ENCODE data around the gene PWP2.
"Not testable (repeated sequence)": the region's sequence is repeated elsewhere in the genome, so short reads cannot be mapped to it uniquely, and the experiment has no call there.

The PWP2 gene

DNA sequence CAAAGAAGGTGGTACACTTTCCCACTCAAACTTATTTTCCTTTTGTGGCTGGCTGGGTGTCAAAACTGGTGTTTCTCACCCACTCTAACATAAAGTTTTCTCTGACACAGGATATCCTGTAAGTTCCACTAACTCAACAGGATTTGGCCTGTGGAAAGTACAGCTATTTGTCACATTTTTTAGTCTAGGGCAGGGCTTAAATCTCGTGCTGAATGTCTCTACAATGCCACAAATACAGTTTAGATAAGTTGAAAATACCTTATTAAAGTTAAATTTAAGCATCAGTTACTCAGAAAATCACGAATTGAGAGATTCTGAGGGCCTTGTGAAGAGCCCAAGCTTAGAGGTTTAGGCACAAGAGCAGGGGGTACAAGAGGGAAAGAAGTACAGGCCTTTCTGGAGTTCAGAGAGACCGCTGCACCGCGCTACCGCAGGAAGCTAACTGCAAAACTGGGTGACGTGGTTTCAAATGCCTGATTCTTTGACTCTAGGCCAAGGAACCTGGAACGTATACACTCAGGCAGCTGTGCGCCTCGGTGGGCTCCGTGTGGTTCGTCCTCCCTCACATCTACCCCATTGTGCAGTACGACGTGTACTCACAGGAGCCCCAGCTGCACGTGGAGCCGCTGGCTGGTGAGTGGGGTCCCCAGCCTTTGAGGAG, 23.4 kb upstream of the PWP2 start:
- no peak for DNase-seq (ENCODE audit: low spot score)

DNA sequence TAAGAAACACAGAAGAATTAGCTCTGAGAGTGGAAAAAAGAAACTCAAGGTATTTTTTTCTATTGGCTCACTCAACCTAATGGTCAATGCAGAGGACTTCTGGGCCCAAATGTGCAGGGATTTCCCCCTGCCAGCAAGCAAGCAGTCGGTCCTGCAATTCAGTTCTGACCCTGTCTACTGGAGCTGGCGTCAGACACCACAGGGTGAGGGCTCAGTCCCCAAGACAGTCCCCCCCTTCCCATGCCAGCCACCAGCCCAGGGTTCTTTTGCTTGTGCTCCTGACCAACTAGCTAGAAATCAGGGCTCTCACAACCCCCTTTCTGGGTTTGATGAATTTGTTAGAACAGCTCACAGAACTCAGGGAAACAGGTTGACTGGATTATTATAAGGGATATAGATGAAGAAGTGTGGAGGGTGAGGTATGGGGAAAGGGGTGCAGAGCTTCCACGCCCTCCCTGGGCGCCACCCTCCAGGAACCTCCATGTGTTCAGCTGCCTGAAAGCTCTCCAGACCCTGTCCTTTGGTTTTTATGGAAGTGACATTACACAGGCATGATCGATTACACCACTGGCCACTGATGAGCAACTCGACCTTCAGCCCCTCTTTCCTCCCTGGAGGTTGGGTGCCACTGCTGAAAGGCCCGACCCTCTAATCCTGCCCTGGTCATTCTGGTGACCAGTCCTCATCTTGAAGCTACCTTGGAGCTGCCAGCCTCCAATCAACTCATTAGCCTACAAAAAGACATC, 22.5 kb upstream of the PWP2 start:
- no peak for DNase-seq (ENCODE audit: low spot score)

- no peak for DNase-seq (ENCODE audit: low spot score)
These were observed 21.5 kb upstream of the PWP2 start for GRCh38 chr21:44085491-44086321.

DNA sequence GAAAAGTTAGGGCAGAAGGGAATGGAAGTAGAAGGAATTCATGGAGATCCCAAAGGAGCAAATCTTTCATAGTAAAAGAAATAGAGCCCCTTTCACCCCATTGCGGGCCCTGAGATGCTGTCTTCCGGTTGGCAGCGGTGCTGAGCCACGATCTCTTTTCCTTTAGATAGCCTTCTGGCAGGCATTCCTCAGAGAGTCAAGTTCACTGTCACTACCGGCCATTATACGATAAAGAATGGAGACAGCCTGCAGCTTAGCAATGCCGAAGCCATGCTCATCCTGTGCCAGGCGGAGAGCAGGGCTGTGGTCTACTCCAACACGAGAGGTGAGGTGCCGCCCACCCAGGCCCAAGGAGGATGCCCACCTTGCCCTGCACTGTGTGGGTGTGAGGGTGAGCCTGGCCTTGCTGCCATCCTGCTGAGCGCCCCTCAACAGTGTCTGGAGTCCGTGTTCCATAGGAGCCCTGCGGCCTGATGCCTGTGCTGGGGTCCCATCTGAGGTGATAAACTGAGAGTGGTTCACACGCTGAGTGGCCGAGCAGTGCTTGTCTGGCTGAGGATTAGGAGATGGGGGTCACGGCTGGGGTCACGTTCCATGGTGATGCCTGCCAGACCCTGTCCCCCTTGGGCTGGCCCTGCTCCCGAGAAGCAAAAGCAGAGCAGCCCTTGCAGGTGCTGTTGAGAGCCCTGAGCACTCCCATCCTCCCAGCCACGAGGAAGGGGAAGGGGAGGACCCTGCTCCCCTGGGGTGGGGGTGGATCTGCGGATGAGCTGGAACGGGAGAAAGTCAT, 20.4 kb upstream of the PWP2 start:
- DNase-seq (ENCODE audit: low spot score): no peak

GRCh38 chr21:44087426-44088400, 19.5 kb upstream of the PWP2 start:
- DNase-seq (ENCODE audit: low spot score): no peak

- DNase-seq (ENCODE audit: low spot score): no peak
These were observed 18.8 kb upstream of the PWP2 start for GRCh38 chr21:44088401-44088780.

- DNase-seq (ENCODE audit: low spot score): peak; percentile 54
These were observed 17.9 kb upstream of the PWP2 start for GRCh38 chr21:44089001-44089911.

DNA sequence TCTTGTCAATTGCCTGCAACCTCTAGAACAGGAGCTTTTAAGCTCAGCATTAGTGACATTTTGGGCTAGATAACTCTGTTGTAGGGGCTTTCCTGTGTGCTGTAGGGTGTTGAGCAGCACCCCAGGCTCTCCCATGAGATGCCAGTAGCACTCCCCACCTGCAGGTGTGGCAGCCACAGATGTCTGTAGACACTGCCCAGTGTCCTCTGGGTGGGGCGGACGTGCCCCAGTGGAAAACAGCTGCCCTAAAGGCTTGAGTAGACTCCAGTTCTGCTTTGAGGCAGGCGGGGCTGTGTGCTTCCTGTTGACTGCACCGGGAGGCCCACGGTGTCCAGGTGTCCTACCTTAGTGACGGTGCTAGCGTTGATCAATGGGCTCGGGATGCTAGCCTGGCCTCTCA, 16.9 kb upstream of the PWP2 start:
- DNase-seq (ENCODE audit: low spot score): peak; percentile 38

- DNase-seq (ENCODE audit: low spot score): no peak
These were observed 15.0 kb upstream of the PWP2 start for GRCh38 chr21:44092211-44092610.

DNA sequence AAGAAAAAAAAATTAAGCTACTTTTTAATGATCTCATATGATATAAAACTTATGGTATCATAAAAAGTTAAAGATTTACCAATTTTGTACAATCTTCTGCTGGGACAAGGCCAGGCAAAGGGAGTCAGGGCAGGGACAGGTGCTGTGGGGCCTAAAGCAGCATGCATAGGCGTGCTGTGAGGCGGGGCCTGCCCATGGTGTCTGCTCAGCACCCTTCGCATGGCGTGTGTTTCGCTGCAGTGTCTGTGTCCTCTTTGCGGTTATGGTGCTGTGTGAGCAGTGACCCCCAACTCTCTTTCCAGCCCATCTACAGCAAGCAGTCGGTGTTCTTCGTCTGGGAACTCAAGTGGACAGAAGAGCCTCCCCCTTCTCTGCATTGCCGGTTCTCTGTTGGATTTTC, 13.4 kb upstream of the PWP2 start:
- no peak for DNase-seq (ENCODE audit: low spot score)

- no peak for DNase-seq (ENCODE audit: low spot score)
These were observed 12.4 kb upstream of the PWP2 start for GRCh38 chr21:44094832-44095231.

DNA sequence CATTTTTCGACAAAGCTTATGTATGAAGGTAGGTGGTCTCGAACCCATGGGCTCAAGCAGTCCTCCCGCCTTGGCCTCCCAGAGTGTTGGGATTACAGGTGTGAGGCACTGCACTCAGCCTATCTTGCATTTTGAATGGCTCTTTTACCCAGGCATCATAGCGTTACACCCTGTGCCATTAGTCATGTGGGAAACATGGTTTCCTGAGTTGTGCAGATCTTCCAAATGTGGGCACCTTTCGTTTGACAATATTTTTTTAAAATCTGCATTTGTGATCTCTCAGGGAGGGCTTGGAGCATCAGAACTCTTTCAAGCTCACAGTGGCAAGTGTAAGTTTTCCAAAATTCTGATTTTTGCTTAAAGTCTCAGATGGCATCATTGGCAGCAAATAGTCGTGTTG, 8.7 kb upstream of the PWP2 start:
- not testable (repeated sequence) for DNase-seq (ENCODE audit: low spot score)

- DNase-seq (ENCODE audit: low spot score): not testable (repeated sequence)
These were observed 8.2 kb upstream of the PWP2 start for GRCh38 chr21:44098964-44099363.

DNA sequence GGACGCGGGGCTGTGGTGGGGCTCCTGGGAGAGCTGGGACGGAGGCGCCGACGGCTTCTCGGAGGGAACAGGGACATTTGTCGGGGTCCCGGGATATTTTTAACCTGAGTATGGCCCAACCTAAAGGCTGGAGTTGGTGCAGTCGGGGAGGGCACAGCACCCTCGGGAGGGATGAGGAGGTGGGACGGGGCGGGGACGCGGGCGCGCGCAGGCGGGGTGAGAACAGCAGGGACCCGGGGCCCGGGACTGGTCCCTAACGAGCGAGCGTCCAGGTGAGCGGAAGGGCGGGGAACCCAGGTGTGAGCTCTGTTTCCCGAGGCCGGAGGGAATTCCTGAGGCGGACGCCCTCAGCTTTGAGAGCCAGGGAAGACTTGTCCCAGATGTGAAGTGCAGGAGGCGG, 390 bp downstream of the PWP2 start:
- not testable (repeated sequence) for DNase-seq (ENCODE audit: low spot score)

DNA sequence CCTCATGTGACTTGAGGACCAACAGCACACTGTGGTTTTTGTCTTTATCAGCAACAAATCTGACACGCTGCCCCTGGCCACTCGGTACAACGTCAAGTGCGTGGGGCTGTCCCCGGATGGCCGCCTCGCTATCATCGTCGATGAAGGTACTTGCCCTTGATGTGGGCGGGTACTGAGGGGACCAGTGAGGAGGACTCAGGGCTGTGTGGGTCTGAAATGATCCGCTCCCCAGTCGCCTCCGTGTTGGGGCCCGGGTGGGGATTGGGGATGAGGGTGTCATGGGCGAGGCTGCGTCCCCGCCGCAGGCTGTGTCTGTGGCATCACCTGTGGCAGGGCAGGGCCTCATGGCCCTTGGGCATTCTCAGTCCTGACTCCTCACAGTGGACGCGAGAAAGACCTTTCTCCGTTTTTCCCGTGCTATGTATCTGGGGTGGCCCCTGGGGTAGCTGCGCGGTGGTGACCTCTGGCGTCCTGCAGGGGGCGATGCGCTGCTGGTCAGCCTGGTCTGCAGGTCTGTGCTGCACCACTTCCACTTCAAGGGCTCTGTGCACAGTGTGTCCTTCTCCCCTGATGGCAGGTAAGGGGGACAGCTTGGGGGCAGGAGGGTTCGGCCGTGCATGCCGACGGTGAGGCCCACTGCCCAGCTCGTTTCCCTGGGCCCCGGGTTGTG, 6.6 kb downstream of the PWP2 start:
- DNase-seq (ENCODE audit: low spot score): not testable (repeated sequence)

GRCh38 chr21:44122131-44122530, 14.9 kb downstream of the PWP2 start:
- DNase-seq (ENCODE audit: low spot score): not testable (repeated sequence)

GRCh38 chr21:44127827-44128226, 20.6 kb downstream of the PWP2 start:
- DNase-seq (ENCODE audit: low spot score): not testable (repeated sequence)

- not testable (repeated sequence) for DNase-seq (ENCODE audit: low spot score)
These were observed 26.5 kb downstream of the PWP2 start for GRCh38 chr21:44133715-44134057.

DNA sequence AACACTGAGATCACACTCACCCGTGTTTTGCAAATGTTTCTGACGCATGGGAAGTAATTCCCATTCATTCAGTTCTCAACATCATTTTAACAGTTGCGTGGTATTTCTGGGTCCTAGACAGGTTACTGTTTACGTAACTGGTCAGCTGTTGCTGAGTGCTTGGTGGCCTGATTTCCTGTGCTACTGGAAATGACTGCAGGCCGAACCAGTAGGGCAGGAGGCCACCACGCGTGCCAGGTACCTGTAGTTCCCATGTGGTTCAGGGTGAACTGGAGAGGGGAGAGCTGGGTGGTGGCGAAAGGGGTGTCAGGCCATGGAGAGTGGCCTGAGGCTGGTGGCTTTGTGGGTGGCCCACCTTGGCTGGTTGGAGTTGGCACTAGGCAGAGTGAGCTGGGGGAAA, 27.5 kb downstream of the PWP2 start:
- DNase-seq (ENCODE audit: low spot score): not testable (repeated sequence)

All from germinal center (tissue), 1 donor.